Heart left ventricle (tissue), 16 donors: ENCODE data around the gene COX8A. TPM values are rescaled to one million over a fixed set of nuclear protein-coding genes. Genes with fewer than 3 reads are reported as not detected.
"Not testable (repeated sequence)": the region's sequence is repeated elsewhere in the genome, so short reads cannot be mapped to it uniquely, and the experiment has no call there.

Experiments used
- ATAC-seq, 4 donors: fragments of 200-7000 bp; cut with Tn5 transposase; one replicate each; pipeline ENCODE4 v1.9.1; 2020 to 2022; ENCODE audit warnings: moderate library complexity in 4 of 4, mild to moderate bottlenecking in 3 of 4, moderate number of reproducible peaks in 1 of 4
- DNase-seq, 5 donors: peaks; one replicate each; pipeline ENCODE4 v3.0.0-alpha.2; 2020
- H3K27ac ChIP-seq, 12 donors: fragments of 200-600 bp; sonication (generic) in 4 of 12; one replicate each; pipeline versions ENCODE4 v1.5.0 to v1.8.0; 2016 to 2022; ENCODE audit warnings: mild to moderate bottlenecking in 2 of 12
- H3K27me3 ChIP-seq, 9 donors: fragments of 200-600 bp; sonication (generic) in 2 of 9; one replicate each; pipeline versions ENCODE4 v1.5.1 to v1.8.0; 2016 to 2022; ENCODE audit warnings: mild to moderate bottlenecking in 3 of 9
- H3K36me3 ChIP-seq, 9 donors: fragments of 200-600 bp; sonication (generic) in 2 of 9; one replicate each; pipeline versions ENCODE4 v1.5.0 to v1.8.0; 2018 to 2022; ENCODE audit warnings: mild to moderate bottlenecking in 2 of 9
- H3K4me1 ChIP-seq, 12 donors: fragments of 200-600 bp; sonication (generic) in 4 of 12; one replicate each; pipeline versions ENCODE4 v1.5.0 to v1.8.0; 2016 to 2022; ENCODE audit warnings: mild to moderate bottlenecking in 3 of 12
- H3K4me3 ChIP-seq, 12 donors: fragments of 200-600 bp; sonication (generic) in 4 of 12; one replicate each; pipeline versions ENCODE4 v1.5.0 to v1.8.0; 2017 to 2022; ENCODE audit warnings: mild to moderate bottlenecking in 9 of 12, moderate library complexity in 4 of 12
- H3K9me3 ChIP-seq, 12 donors: fragments of 200-600 bp; sonication (generic) in 4 of 12; one replicate each; pipeline versions ENCODE4 v1.5.0 to v1.8.0; 2016 to 2022; ENCODE audit warnings: mild to moderate bottlenecking in 1 of 12
- CTCF ChIP-seq, 12 donors: fragments of 200-600 bp; sonication (generic) in 4 of 12; IDR thresholded peaks; one replicate each; pipeline versions ENCODE4 v1.5.0 to v1.8.0; 2018 to 2022; ENCODE audit warnings: antibody characterized with exemption in 12 of 12, mild to moderate bottlenecking in 5 of 12
- POLR2A ChIP-seq, 2 donors: fragments of 450-650 bp; IDR thresholded peaks; one replicate each; pipeline ENCODE4 v1.6.1; 2017; ENCODE audit warnings: antibody characterized with exemption in 2 of 2, mild to moderate bottlenecking in 2 of 2, moderate library complexity in 2 of 2
- WGBS, 4 donors: extraction: QIAGEN DNeasy Blood & Tissue Kit in 2 of 4; methylation state at CpG; one replicate each; pipeline versions ENCODE4 v1.1.5 to v1.1.7; 2013 to 2018; 5-methylcytosine and 5-hydroxymethylcytosine counted together
- intact Hi-C, 10 donors: fragments of 100-400 bp; cut with DNase I; formaldehyde crosslinking; loops; one replicate each; pipeline versions ENCODE4 v1.11.1 to v1.14.2; 2022
- polyA plus RNA-seq, 2 donors: library from polyadenylated mRNA; stranded (reverse); fragments of 200-250 nt; gene quantifications; one replicate each; pipeline ENCODE4 v1.2.3, GENCODE V29; 2013
- total RNA-seq, 9 donors: library from RNA; depleted of rRNA in 2 of 9; stranded (reverse); fragments of >200 nt in 2 of 9; fragmentation: NEBNext Ultra II Directional in 3 of 9; extraction: Animal tissue kit (Norgen Biotek cat#: 25700) in 3 of 9; gene quantifications; one replicate each; pipeline versions ENCODE4 v1.1.0 to v1.2.4, GENCODE V29; 2016 to 2023
- donor health status: ischemic (EF 13 %, LVEDD 7.1; RV severe dilation, severe dysfunction).
- donor health status: healthy with polysubstance abuse.
- donor health status: DM: no; HTN: yes; CAD: no.
- donor health status: DM: no; HTN: no; CAD: no.
- donor health status: ischemic (EF 25% LVEDD 6.9; RV normal size, moderate dysfunction).
- donor health status: ischemic (EF 25% LVEDD 5.7; RV mildly dilated, moderate dysfunction).
- donor health status: healthy.
- donor health status: DM: yes; HTN: yes; CAD: no.
- donor health status: ischemic (EF 35%, LVEDD 5.7; RV mildly dilated, moderate dysfunction).
- donor health status: nonischemic (EF 11% LVEDD 7.7; RV severe dilation, severe dysfunction).
- donor health status: DM: yes; HTN: yes; CAD: no.
- donor health status: PGD.
- donor health status: ischemic (EF 29% LVEDD 5.4; RV normal size, mild dysfunction).
- donor health status: nonischemic (EF 23%, LVEDD 6.1; RV moderate dilation, normal function).

The COX8A gene
- total and polyA plus RNA-seq, 11 donors, result 673 to 2,448 (median 1,029) TPM

DNA sequence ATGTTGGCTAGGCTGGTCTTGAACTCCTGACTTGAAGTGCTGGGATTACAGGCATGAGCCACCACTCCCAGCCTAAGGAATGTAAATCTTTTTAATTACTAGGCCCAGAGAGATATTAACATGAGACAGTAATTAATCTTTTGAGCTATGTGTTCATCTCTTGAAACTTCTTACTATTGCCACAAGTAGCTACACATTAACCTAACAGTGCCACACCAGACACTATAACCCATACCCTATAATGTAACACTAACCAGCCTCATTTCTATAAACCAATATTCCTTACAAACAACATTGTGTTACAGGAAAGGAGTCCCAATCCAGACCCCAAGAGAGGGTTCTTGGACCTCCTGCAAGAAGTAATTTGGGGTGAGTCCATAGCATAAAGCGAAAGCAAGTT lies 8.0 kb upstream of the COX8A start:
- Histone ChIP-seq H3K27me3 (no peaks in the 10 kb centered on the region), H3K4me1 (peaks cover 0 to 6% (median 0%) of the 10 kb centered on the region in 12 donors), H3K9me3 (no peaks in the 10 kb centered on the region), H3K36me3 (no peaks in the 10 kb centered on the region), H3K4me3 (no peak overlapping the region), H3K27ac (no peak overlapping the region)
- intact Hi-C loops, result no loop called here
- no peak for DNase-seq
- no peak for TF ChIP-seq POLR2A (IDR thresholded peaks at IDR 0.05)
- TF ChIP-seq CTCF (IDR thresholded peaks at IDR 0.05), result no peak
- ATAC-seq, result no peak
- WGBS, 4 donors, result 98 to 100% (median 100%) methylated on average over 1 of the region's 1 CpG

- Histone ChIP-seq H3K4me3 (no peak overlapping the region), H3K9me3 (no peaks in the 10 kb centered on the region), H3K27me3 (no peaks in the 10 kb centered on the region), H3K4me1 (peaks cover 0 to 10% (median 0%) of the 10 kb centered on the region in 12 donors), H3K27ac (no peak overlapping the region), H3K36me3 (no peaks in the 10 kb centered on the region)
- DNase-seq, result no peak
- intact Hi-C loops, result no loop called here
- ATAC-seq, result no peak
- TF ChIP-seq CTCF (IDR thresholded peaks at IDR 0.05) (no peak), POLR2A (IDR thresholded peaks at IDR 0.05) (no peak)
- WGBS, 4 donors, result 85 to 92% (median 88%) methylated on average over 2 of the region's 2 CpGs
Measured at GRCh38 chr11:63969461-63969860, 5.0 kb upstream of the COX8A start.

DNA sequence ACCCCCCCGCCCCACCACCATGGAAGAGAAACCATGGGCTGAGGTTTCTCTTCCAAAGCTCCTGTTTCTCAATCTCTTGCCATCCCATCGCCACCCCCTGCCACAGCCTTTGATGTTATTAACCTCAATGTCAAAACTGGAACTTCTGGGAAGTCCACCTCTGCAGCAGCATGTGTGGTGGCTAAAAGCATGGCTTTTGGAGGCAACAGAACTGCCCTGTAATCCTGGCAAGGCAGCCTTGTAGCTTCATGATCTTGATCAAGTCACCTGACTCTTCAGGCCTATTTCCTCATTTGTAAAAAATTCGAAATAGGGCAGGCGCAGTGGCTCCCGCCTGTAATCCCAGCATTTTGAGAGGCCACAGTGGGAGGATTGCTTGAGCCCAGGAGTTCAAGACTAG lies 3.5 kb upstream of the COX8A start:
- no peak overlapping the region for H3K4me3 ChIP-seq
- H3K4me1 ChIP-seq, result peaks cover 1 to 19% (median 7%) of the 10 kb centered on the region in 12 donors
- peaks cover 0 to under 1% (median 0%) of the 10 kb centered on the region in 9 donors for H3K36me3 ChIP-seq
- WGBS, 4 donors, result 71 to 81% (median 73%) methylated on average over 5 of the region's 5 CpGs
- ATAC-seq (no peak), DNase-seq (no peak)
- no peaks in the 10 kb centered on the region for H3K27me3 ChIP-seq
- TF ChIP-seq POLR2A (IDR thresholded peaks at IDR 0.05), result no peak
- TF ChIP-seq CTCF (IDR thresholded peaks at IDR 0.05), result no peak
- H3K27ac ChIP-seq, result no peak overlapping the region
- intact Hi-C loops, result loop anchor here in 1 of 10 donors (10.0 kb wide), 1 partner anchor 334 kb away; the partner anchor contains the start of genes CATSPERZ and ESRRA
- H3K9me3 ChIP-seq, result no peaks in the 10 kb centered on the region

- DNase-seq, ATAC-seq, H3K9me3 ChIP-seq, H3K27me3 ChIP-seq, H3K27ac ChIP-seq: not testable (repeated sequence)
- intact Hi-C loops, result loop anchor here in 1 of 10 donors (10.0 kb wide), 1 partner anchor 331 kb away; the partner anchor contains the start of genes CATSPERZ and ESRRA
- H3K36me3 ChIP-seq, result peaks cover 0 to 11% (median 3%) of the 10 kb centered on the region in 9 donors
- peaks cover 3 to 35% (median 20%) of the 10 kb centered on the region in 12 donors for H3K4me1 ChIP-seq
- peak overlapping the region in 7 of 12 donors; percentile 67 to 95 (median 82) for H3K4me3 ChIP-seq
- 62 to 72% (median 66%) methylated on average over 18 of the region's 18 CpGs for WGBS, 4 donors
Measured at GRCh38 chr11:63973912-63974258, 535 bp upstream of the COX8A start.
